ENCODE data around the gene RHOB.

Gene RHOB

GRCh38 chr2:20438334-20439192 is 8.3 kb upstream of the RHOB start:
- no peak for DNase-seq (ENCODE audit: low read depth)

GRCh38 chr2:20439193-20439475 is 7.7 kb upstream of the RHOB start:
- no peak for DNase-seq (ENCODE audit: low read depth)

- no peak for DNase-seq (ENCODE audit: low read depth)
Observed at GRCh38 chr2:20439503-20439902, 7.4 kb upstream of the RHOB start.

GRCh38 chr2:20440001-20440560 is 6.8 kb upstream of the RHOB start:
- no peak for DNase-seq (ENCODE audit: low read depth)

- no peak for DNase-seq (ENCODE audit: low read depth)
Observed at GRCh38 chr2:20443276-20443920, 3.5 kb upstream of the RHOB start.

GRCh38 chr2:20444101-20444992 is 2.5 kb upstream of the RHOB start:
- no peak for DNase-seq (ENCODE audit: low read depth)

GRCh38 chr2:20444993-20445910 is 1.6 kb upstream of the RHOB start:
- DNase-seq (ENCODE audit: low read depth), result no peak

- no peak for DNase-seq (ENCODE audit: low read depth)
Observed at GRCh38 chr2:20446255-20446916, 488 bp upstream of the RHOB start.

GRCh38 chr2:20447437-20448245 is 767 bp downstream of the RHOB start:
- no peak for DNase-seq (ENCODE audit: low read depth)

- DNase-seq (ENCODE audit: low read depth), result no peak
Observed at GRCh38 chr2:20448246-20448976, 1.5 kb downstream of the RHOB start.

GRCh38 chr2:20448977-20449306 is 2.1 kb downstream of the RHOB start:
- DNase-seq (ENCODE audit: low read depth), result no peak

- no peak for DNase-seq (ENCODE audit: low read depth)
Observed at GRCh38 chr2:20449501-20450200, 2.8 kb downstream of the RHOB start.

- DNase-seq (ENCODE audit: low read depth), result no peak
Observed at GRCh38 chr2:20450201-20450999, 3.5 kb downstream of the RHOB start.

- DNase-seq (ENCODE audit: low read depth), result no peak
Observed at GRCh38 chr2:20451000-20451290, 4.1 kb downstream of the RHOB start.

- DNase-seq (ENCODE audit: low read depth), result no peak
Observed at GRCh38 chr2:20451341-20451740, 4.5 kb downstream of the RHOB start.

GRCh38 chr2:20451761-20452499 is 5.1 kb downstream of the RHOB start:
- DNase-seq (ENCODE audit: low read depth), result no peak

GRCh38 chr2:20452551-20452950 is 5.7 kb downstream of the RHOB start:
- DNase-seq (ENCODE audit: low read depth), result no peak

Data from stimulated activated CD8-positive, alpha-beta memory T cell treated with anti-CD3 and anti-CD28 coated beads, Interleukin-15, amount 100 ng/mL, for 1 hour (primary cell).